Hematopoietic multipotent progenitor cell (in vitro differentiated cells): ENCODE measurements around the gene PGM3. TPM values are rescaled to one million over a fixed set of nuclear protein-coding genes. Genes with fewer than 3 reads are reported as not detected.
A peak's percentile ranks its signal among the peaks of the same experiment; 100 is the strongest.
"Not testable (repeated sequence)": the region's sequence is repeated elsewhere in the genome, so short reads cannot be mapped to it uniquely, and the experiment has no call there.

ENCODE experiments used
- DNase-seq, 3 donors: peaks; one replicate each; pipeline ENCODE4 v3.0.0-alpha.2; 2011 to 2015; ENCODE audit warnings: low read depth in 2 of 3, low spot score in 2 of 3
- total RNA-seq: library from RNA; depleted of rRNA; stranded (reverse); fragments of >200 nt; gene quantifications from one replicate; pipeline ENCODE4 v1.2.3, GENCODE V29; 2012

Gene PGM3, protein sequence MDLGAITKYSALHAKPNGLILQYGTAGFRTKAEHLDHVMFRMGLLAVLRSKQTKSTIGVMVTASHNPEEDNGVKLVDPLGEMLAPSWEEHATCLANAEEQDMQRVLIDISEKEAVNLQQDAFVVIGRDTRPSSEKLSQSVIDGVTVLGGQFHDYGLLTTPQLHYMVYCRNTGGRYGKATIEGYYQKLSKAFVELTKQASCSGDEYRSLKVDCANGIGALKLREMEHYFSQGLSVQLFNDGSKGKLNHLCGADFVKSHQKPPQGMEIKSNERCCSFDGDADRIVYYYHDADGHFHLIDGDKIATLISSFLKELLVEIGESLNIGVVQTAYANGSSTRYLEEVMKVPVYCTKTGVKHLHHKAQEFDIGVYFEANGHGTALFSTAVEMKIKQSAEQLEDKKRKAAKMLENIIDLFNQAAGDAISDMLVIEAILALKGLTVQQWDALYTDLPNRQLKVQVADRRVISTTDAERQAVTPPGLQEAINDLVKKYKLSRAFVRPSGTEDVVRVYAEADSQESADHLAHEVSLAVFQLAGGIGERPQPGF
- 8.1 TPM for total RNA-seq

DNA sequence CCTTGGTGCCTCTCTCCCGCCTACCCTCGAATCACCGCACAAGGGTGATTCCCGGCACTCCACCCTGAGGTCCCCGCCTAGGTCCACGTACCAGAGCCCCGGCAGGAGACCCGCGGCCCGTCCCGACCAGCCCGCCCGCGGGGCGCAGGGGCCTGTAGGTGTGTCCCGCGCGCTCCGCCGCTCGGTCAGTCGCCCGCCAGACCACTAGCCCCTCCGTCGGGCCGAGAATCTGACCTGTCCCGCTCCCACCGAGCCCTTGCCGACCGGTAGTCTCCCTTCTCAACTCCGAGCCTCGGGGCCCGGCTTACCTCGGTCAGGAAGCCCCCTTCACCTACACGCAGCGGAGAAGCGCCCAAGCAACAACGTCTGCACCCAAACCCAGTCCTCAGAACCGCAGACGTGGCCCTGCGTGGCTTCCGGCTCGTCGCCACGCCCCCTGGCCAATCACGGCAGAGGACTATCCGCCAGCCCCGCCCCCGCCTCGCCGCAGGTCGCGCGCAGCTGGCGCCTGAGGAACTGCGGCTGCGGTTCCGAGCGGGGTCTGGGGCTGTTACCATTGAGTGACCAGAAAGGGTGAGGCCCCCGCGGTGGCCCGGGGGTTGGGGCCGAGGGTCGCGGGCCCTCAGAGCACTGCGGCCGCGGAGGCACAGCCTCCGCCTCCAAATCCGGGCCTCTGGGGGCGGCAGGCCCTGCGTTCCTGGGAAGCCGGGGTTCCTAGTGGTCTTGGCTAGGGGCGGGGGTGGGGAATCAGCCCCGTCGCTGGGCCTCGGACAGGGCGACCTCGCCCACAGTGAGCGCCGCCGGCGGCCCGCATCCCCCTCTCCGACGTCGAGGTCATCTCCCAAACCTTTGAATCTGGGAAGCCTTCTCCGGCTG lies at the start of gene PGM3, which contains the start of gene RWDD2A:
Gene PGM3 (minus strand): TSS at position 395 of the 876 bp plus-strand sequence. CDS start 2,253 bp downstream, outside the sequence.
Gene RWDD2A (plus strand): TSS at position 487 of the 876 bp plus-strand sequence. CDS start 1,095 bp downstream, outside the sequence.
- DNase-seq, result peak; percentile 80 to 89 (median 87)

DNA sequence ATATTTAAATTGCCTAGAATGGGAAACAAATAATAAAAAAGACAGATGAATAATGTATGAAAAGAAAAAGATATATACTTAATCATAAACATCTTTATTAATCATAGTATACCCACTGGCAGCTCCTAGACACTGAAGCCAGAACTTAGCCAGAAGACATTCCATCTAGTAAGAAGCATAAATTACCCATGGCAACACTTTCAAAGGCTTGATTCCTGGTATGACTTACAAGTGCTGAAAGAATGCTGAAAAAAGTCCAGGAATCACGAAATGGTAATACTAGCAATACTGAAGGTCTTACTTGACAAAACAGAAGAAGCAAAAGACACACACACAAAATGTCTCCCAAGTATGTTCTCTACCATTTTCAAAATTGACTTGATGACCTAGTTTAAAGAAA lies 38.1 kb upstream of the PGM3 start:
- no peak for DNase-seq

DNA sequence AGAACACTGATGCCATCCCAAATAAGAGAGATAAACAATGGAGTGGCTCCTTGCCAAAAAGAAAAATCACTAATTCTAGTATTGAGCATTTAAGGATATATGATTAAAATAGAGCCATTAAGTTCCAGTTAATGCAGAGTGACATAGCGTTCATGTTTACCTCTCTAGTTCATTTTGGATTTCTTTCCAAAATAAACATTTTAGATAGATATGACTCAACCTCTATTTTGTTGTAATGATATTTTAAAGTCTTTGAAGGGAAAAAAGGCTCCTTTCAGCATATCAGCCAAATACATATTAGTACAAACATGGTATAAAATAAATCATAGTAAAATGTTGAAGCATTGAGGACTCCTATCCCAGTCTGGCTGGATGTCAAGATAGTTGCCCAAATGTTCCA lies 33.5 kb upstream of the PGM3 start:
- no peak for DNase-seq

DNA sequence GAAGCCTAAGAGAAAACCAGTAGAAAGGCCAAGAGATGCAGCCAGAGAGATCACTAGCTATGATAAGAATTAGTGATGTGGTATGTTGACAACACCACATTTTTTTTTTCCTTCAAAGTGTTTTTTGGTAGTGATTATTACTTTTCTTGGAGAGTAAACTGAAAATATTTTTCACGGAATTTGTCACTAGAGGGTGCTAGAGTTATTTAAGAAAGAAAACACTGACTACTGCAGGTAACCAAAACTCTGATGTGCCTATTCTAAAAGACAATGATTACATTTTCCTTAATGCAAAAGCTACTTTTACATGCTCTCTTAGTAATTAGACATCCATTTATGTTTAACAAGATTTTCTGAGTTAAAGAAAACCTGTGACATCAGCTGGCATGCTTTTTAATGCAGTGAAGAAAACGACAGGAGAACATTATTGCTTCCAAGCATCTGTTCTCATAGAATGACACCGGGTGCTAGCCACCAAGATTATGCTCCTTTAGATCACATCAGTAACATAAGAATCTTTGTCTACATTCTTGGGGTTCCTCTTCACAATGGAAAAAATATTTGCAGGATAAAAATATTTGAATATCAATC lies 28.9 kb upstream of the PGM3 start:
- DNase-seq, result peak in 2 of 3 donors; percentile 36 to 70

DNA sequence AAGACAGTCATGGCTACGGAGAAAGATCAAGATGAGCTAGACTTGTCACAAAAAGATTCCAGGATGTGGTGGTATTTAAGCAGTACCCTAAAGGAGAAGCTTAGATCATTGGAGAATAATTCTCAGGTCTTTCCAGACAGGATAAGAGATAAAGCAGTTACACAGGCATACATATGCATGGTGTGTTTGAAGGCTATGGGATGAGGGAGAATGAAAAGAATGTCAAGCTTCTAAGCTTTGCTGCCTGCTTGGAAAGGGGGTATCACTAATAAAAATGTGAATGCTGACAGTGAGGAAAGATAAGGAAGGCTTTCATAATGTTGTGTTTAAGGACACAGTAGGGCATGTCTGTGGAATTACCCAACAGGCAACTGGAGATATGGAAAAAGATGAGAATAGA lies 28.2 kb upstream of the PGM3 start:
- DNase-seq, result no peak

DNA sequence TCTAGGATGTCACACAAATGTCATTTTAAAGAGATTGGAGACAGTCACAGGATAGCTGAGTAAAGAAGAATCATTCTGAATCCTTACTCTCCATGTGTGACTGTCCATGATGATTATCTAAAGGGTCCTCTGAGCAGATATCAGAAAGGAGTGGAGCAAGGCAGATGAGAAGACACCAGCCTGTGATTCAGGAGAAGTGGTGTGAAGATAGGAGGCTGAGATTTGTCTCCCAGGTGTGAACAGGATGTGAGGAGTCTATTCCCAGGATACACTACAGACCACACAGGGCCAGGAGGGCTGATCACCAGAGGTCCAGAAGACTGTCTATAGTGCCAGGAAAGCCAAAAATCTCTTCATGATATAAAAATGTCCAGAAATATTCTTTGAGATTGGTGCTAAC lies 27.1 kb upstream of the PGM3 start:
- no peak for DNase-seq

DNA sequence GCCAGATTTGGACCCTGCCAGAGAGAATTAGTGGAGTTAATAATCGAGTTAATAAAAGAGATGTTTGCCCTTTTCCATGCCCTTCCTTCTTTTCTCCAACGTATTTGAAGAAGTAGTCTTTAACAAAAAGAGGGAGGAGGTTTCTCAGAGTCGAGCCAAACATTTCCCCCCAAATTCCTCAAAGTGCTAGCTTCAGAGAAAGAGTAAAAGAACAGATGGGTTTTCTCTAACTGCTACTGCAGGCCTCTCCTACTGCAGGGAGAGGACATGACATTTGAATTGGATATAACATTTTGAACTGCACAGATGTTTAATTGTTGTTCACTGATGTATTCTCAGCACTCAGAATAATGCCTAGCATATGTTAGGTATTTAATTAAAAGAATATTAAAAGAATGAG lies 25.6 kb upstream of the PGM3 start:
- no peak for DNase-seq

DNA sequence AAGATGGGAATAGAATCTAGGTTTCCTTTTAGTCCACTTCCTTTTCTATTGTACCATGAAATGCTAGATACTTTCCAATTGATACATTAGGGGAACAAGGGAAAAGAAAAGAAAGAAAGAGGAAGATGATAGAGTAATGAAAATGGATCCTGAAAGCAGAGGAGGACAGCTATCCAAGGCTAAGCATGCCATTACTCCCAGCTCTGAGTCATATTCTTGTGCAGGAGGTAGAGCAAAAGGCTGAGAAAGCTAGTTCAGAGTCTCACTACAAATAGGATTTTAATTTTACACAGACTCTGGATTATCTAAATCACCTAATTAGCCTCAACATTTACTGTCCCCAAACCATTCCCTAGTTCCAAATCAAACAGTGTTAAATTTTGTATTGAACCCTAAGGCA lies 23.7 kb upstream of the PGM3 start:
- DNase-seq, result no peak

DNA sequence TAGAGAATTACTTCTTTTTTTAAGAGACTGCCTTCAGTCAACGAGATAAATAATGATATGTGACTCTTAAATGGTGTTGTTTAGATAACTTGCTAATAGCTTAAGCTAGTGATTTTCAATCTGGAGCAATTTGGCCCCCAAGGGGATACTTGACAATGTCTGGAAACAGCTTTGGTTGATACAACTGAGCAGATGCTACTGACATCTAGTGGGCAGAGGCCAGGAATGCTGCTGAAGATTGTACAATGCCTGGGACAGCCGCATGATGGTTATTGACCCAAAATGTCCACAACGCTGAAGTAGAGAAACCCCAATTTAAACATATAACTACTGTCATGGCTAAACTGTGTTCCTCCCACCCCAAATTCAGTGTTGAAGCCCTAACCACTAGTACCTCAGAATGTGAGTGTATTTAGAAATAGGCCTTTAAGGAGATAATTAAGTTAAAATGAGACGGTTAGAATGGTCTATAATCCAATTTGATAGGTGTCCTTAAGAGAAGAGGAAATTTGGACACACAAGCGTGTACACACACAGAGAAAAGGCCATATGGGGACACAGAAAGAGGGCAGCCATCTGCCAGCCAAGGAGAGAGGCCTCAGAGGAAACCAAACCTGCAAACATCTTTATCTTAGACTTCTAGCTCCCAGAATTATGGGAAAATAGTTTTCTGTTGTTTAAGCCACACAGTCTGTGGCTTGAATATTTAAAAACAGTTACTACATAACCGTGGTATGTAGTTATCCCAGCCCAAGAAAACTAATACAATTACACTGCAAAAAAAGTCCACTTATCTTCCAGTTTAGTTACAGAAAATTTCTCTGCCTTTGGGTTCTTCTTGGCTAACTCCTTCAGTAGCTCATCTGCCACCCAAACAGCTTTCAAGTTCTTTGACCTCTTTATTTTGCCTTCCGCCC lies 22.3 kb upstream of the PGM3 start:
- DNase-seq, result peak in 2 of 3 donors; percentile 57 to 84

DNA sequence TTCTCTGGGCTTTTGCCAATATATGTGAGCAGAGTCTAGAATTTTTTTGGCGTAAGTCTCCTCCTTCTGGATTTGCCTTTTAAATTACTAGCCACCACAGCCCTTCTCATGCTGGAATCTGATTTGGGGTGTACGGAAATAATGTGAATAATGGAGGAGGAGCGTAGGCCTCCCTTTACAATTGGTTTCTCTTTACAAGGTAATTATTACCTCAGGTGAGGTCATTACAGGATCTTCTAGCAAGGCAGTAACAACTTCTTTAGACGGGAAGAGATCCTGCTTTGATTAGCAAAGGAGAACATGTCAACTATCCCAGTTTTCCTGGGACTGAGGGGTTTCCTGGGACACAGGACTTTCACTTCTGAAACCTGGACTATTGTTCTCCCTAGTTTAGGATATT lies 9.0 kb upstream of the PGM3 start:
- no peak for DNase-seq

DNA sequence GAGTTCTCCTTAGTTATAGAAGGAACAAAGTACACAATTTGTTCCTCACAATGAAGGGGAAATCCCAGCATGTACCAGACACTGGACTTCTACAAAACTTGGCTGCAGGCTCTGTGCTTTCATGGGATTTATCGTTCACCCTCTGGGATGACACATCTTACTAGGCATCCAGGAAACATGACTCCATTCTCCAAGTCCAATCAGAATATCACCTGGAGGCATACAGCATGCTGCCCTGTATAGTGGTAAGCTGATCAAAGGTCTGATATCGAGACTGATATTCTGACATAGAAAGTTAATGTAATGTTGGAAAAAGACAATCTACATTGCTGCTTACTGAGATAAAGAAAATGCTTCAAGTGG lies 6.8 kb upstream of the PGM3 start:
- DNase-seq, result no peak

DNA sequence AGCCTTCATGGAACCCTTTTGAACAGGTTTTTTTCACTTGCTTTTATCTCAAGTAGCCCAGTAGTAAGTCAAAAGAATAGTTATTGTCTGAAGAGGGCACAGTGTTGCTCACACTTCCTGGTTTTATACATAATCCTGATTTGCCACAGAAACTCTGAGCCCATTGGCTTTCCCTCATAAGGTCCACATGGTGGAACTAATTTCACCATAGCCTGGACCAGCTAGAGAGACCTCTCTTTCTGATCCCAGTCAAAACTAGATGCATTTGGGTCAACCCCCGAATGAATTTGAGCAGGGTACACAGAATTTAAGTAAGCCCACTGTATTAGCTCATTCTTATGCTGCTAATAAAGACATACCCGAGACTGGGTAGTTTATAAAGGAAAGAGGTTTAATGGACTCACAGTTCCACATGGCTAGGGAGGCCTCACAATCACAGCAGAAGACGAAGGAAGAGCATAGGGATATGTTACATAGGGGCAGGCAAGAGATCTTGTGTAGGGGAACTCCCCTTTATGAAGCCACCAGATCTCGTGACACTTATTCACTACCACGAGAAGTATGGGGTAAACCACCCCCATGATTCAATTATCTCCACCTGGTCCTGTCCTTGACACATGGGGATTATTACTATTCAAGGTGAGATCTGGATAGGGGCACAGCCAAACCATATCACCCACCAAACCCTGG lies 6.3 kb upstream of the PGM3 start:
- DNase-seq, result no peak

DNA sequence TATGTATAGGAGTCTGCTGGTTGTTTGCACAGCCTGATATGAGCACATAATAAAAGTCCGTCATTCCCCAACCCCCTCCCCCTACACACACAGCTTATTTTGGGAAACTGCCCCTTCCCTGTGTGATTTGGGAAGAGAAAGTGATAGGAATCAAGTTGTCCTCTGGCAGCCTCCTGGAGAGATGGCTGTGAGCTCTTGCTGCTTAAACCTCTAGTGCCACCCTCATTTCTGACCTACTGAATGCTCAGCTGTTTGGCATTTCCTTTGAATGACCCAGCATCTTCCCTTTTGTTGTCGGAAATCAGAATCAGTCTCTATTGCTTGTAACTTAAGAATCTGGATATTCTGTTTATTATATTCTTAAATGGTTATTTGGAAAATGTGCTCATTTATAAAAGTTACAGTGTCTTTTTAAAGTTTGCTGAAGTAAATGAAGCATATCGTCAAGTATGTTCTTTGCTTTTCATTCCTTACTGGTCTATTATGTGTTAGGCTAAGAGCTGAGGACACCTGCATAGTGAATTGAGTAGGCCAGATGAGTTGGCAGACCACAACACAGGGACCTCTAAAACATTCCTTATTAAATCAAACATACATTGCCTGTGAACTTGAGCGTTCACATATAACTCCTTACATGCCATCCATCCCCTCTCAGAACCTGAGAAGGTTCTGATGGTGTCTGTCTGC lies 5.6 kb upstream of the PGM3 start:
- DNase-seq, result no peak

DNA sequence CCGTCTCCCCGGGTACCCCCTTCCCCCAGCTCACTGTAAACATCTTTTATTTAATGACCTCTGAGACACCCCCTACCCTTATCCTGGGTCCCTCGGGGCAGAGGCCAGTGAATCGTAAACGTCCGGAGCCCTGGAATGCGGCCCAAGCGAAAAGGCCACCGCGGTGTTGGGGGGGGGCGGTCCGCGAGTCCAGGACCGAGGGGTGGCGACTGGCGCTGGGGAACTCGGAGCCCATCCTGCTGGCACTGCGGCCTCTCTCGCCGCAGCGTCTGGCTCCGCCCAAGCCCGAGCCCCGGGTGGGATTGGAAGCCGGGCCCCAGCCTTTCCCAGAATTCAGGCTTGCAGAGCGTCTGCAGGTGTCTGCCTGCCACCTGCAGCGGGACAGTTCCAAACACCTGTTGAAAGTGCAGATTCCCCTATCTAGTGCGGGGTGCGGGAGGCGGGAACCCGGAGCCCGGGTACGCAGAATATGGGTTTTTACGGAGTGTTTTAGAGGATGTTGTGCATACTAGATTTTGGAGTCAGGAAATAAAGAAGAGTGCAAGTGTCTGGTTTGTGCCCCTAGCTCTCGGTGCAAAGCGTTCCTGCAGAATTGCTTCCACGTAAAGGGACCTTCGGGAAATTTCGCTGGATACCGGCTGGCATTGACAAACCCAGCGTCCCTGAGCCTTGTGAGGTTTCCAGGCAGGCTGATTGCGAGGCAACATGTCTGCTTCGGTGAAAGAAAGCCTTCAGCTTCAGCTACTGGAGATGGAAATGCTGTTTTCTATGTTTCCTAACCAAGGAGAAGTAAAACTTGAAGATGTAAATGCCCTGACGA lies 892 bp upstream of the PGM3 start:
- DNase-seq, result peak in 2 of 3 donors; percentile 7 to 10

DNA sequence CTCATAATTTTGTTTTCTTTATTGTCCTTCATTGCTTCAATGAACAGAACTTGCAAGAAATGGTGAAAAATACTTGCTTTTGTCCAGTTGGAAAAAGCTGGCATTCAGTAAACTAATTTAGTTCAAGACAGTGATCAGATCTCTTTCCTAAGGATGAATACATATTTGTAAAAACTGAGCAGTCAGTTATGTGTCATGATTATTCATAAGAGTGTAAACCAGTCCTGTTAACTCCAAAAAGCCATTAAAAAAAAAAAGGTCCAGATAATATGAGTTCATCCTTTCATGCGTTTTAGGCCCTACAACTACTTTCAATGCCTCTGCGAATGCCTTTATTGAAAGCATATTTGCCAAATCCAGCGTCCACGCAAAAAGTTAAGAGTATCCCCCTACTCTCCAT lies 609 bp downstream of the PGM3 start:
- DNase-seq, result peak in 1 of 3 donors; percentile 5

DNA sequence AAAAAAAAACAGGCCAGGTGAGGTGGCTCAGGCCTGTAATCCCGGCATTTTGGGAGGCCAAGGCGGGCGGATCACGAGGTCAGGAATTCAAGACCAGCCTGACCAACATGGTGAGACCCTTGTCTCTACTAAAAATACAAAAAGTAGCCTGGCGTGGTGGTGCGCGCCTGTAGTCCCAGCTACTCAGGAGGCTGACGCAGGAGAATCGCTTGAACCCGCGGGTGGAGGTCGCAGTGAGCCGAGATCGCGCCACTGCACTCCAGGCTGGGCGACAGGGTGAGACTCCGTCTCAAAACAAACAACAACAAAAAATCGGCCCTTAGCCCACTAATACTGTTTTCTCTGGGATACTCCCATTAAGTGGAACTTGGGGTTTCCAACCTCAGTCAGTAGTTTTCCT lies 1.1 kb downstream of the PGM3 start:
- DNase-seq, result not testable (repeated sequence)

DNA sequence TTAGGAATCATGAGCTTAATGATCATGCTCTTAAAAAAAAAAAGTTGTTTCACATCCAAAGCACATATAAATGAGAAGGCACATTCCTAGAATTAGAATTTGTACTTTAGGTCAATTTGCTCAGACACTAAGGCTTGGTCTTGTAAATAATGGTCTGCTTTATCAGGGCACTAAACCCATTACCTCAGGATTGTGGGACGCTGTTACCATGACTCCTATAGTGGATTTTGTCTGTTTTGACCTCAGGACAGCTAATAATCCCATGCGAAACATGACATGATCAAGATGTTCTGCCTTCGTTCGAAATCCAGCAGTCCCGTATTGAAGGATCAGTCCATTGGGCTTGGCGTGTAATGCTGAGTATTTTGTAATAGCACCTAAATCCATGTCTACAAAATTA lies 2.4 kb downstream of the PGM3 start:
- DNase-seq, result no peak

DNA sequence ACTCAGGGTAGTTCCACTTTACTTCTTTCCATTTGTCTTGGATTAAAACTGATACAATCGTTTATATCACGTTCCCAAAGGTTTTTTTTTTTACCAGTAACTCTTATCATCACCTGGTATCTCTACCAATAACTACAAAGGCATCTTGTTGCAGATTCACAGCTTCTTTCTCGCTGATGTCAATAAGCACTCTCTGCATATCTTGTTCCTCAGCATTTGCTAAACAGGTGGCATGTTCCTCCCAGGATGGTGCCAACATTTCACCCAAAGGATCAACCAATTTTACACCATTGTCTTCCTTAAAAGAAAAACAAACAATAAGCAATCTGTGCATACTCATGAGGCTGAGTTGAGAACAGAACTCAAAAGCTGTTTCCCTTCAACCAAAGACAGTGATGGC lies 4.6 kb downstream of the PGM3 start:
- no peak for DNase-seq
